ENCODE results near the gene FILIP1L. TPM values are rescaled to one million over a fixed set of nuclear protein-coding genes. Genes with fewer than 3 reads are reported as not detected.

FILIP1L gene
- total RNA-seq, 1 experiment from 2014 or later, result 0.07 TPM

DNA sequence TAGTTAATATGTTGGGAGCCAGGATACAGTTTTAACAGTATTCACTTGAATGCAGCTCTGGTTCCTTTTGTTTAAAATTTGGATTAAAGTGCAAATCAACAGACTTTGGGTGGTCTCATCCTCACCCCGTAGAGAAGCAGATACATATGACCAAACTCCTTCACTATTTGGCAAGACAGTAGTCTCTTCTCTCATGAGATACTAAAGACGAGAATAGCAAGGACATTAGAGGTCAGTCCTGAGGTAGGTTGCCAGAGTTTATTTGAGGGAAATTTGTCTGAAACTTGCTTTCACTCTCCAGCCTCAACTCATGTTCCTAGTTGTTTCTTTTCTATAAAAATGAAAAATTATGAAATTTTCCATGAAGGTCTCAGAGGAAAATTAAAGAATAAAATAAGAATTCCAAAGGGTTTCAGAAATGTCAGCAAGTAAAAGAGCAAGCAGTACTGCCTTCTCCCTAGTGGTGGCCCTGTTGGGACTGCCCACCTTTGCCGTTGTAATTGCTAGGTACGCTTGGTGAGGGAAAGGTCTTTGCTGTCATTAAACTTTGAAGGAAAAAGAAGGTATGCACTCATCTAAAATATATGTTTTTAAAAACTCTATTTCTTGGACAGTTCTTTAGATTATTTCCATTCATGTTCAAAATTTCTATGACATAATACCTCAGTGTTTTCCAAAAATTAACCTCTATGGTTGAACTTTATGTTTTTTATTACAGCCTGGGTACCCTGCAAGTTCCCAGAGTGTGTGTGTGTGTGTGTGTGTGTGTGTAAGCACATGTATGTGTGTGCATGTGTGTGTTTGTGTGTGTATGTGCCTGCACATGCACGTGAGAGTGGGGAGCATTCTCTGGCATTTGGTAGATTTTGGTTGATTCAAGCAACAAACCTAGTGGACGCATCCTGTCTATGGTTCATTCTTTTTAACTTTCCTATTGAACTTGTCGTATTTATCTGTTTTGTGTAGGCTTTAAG, 185.2 kb downstream of the FILIP1L start:
- no peaks in the 10 kb centered on the region for H3K79me1 ChIP-seq (ENCODE audit: insufficient read depth, low read depth, low read length, poor library complexity, severe bottlenecking)
- H2BK20ac ChIP-seq (ENCODE audit: low read depth, low read length, poor library complexity, severe bottlenecking), result no peak overlapping the region
- peaks cover 53 to 66% of the 10 kb centered on the region in 2 experiments for H3K4me1 Mint-ChIP-seq
- DNase-seq, result no peak
- H4K8ac ChIP-seq (replicated peaks; ENCODE audit: insufficient read length, low read depth, low read length), result no peak overlapping the region
- no peak overlapping the region for H2BK5ac ChIP-seq (ENCODE audit: insufficient read length, low read length)
- H3K27ac Mint-ChIP-seq, result peak overlapping the region in 2 of 3 experiments; percentile 98 to 99; a peak in 5 of 7 replicates
- H3K27me3 Mint-ChIP-seq (ENCODE audit: low read depth), result no peaks in the 10 kb centered on the region
- H3K4me3 Mint-ChIP-seq, result no peak overlapping the region
- no peak overlapping the region for H4K5ac ChIP-seq (ENCODE audit: insufficient read length, low read depth, low read length)
- H2AK5ac ChIP-seq (ENCODE audit: insufficient read length, low read length), result no peak overlapping the region
- no peak overlapping the region for H3K4me2 ChIP-seq (ENCODE audit: insufficient read depth, insufficient read length, low read length)
- no peak overlapping the region for H3K4ac ChIP-seq (ENCODE audit: low read depth, low read length)
- H3K9me3 ChIP-seq (ENCODE audit: control insufficient read depth, low read depth, low read length), result no peaks in the 10 kb centered on the region
- H3K27me3 ChIP-seq (ENCODE audit: insufficient read depth, low read length), result no peaks in the 10 kb centered on the region
- no peak overlapping the region for H3K56ac ChIP-seq (ENCODE audit: insufficient read length, low read depth, low read length)
- H4K20me1 ChIP-seq (ENCODE audit: control insufficient read depth, insufficient read depth, insufficient read length), result no peaks in the 10 kb centered on the region
- no peaks in the 10 kb centered on the region for H3K9me3 Mint-ChIP-seq
- H2BK120ac ChIP-seq (ENCODE audit: low read depth, low read length, poor library complexity, severe bottlenecking), result peak overlapping the region; percentile 67
- peaks cover 2% of the 10 kb centered on the region; the same call in 1 of the 2 replicates for H3K79me2 ChIP-seq (ENCODE audit: insufficient read depth, low read length)
- H3K4me1 ChIP-seq (ENCODE audit: insufficient read depth, low read length), result peaks cover 21% of the 10 kb centered on the region
- no peak overlapping the region for H3K9ac ChIP-seq (ENCODE audit: extremely low read depth, insufficient read length, low read length)
- H2BK15ac ChIP-seq (ENCODE audit: low read depth, low read length), result no peak overlapping the region
- H2AFZ ChIP-seq (ENCODE audit: low read length), result no peak overlapping the region
- H3K14ac ChIP-seq (ENCODE audit: insufficient read depth, low read length), result no peak overlapping the region
- no peak overlapping the region for H3K23ac ChIP-seq (ENCODE audit: insufficient read length, low read depth, low read length)
- no peaks in the 10 kb centered on the region; a peak in 1 of 7 replicates for H3K36me3 Mint-ChIP-seq (ENCODE audit: insufficient read depth in 1 of 3, low read depth in 3 of 3)
- no peak overlapping the region for H2BK12ac ChIP-seq (ENCODE audit: insufficient read length, low read depth, low read length)
- no peak overlapping the region for H3K18ac ChIP-seq (ENCODE audit: insufficient read length, low read depth, low read length)
- TF ChIP-seq, protein P1, sequence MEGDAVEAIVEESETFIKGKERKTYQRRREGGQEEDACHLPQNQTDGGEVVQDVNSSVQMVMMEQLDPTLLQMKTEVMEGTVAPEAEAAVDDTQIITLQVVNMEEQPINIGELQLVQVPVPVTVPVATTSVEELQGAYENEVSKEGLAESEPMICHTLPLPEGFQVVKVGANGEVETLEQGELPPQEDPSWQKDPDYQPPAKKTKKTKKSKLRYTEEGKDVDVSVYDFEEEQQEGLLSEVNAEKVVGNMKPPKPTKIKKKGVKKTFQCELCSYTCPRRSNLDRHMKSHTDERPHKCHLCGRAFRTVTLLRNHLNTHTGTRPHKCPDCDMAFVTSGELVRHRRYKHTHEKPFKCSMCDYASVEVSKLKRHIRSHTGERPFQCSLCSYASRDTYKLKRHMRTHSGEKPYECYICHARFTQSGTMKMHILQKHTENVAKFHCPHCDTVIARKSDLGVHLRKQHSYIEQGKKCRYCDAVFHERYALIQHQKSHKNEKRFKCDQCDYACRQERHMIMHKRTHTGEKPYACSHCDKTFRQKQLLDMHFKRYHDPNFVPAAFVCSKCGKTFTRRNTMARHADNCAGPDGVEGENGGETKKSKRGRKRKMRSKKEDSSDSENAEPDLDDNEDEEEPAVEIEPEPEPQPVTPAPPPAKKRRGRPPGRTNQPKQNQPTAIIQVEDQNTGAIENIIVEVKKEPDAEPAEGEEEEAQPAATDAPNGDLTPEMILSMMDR (conservative IDR thresholded peaks at IDR 0.05), result peak; percentile 55
- H4K91ac ChIP-seq (ENCODE audit: insufficient read length, low read depth, low read length), result no peak overlapping the region
- H3K23me2 ChIP-seq (ENCODE audit: insufficient read length, low read depth, low read length, poor library complexity, severe bottlenecking), result no peaks in the 10 kb centered on the region
- WGBS (ENCODE audit: extremely low coverage, insufficient read length, low lambda C conversion rate), result no CpG with 5 or more reads among the region's 7 CpGs
- H3T11ph ChIP-seq (ENCODE audit: low read length), result no peak overlapping the region
- H3K27ac ChIP-seq (ENCODE audit: insufficient read length, low read depth, low read length), result peak overlapping the region; percentile 94
